HEK293T (cell line): ENCODE measurements around the gene USP17L28.
"Not testable (repeated sequence)": the region's sequence is repeated elsewhere in the genome, so short reads cannot be mapped to it uniquely, and the experiment has no call there.

Experiments used
- ARNT ChIP-seq: fragments of 450-650 bp; IDR thresholded peaks from 2 replicates; pipeline ENCODE4 v1.6.1; 2017; ENCODE audit warnings: mild to moderate bottlenecking
- BHLHE40 ChIP-seq: fragments of 450-650 bp; IDR thresholded peaks from 2 replicates; pipeline ENCODE4 v1.6.1; 2016; ENCODE audit warnings: mild to moderate bottlenecking, moderate library complexity, borderline replicate concordance
- FOXK2 ChIP-seq: fragments of 450-650 bp; IDR thresholded peaks from 2 replicates; pipeline ENCODE4 v1.6.1; 2016; ENCODE audit warnings: mild to moderate bottlenecking
- FOXM1 ChIP-seq: fragments of 450-650 bp; IDR thresholded peaks from 2 replicates; pipeline ENCODE4 v1.6.1; 2017; ENCODE audit warnings: mild to moderate bottlenecking, borderline replicate concordance
- SP1 ChIP-seq: fragments of 450-650 bp; IDR thresholded peaks from 2 replicates; pipeline ENCODE4 v1.6.1; 2017
- TARDBP ChIP-seq: fragments of 450-650 bp; IDR thresholded peaks from 2 replicates; pipeline ENCODE4 v1.6.1; 2016

DNA sequence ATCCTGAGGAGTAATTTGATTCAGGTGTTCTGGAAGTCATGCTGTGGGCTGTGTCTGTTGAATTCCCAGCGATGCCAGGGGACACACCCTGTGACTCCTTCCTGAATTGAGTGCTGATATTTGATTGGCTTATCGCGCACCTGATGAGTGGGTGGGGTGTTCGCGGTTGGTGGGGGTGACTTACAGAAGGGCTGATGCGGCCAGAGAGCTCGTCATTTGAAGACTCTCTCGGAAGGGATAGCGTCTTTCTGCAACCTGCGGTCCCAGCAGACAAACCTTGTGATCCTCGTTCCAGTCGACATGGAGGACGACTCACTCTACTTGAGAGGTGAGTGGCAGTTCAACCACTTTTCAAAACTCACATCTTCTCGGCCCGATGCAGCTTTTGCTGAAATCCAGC is at the start of gene USP17L28:
- not testable (repeated sequence) for TF ChIP-seq SP1, FOXM1, BHLHE40, ARNT, TARDBP, FOXK2
